AG09319 (cell line): Measurements from ENCODE around the gene SMARCE1.

ENCODE experiments used
- DNase-seq: peaks from one replicate; pipeline ENCODE4 v3.0.0-alpha.2; 2010; ENCODE audit warnings: low read depth; ENCODE audit errors: extremely low read depth
- TF ChIP-seq, protein P1 (sequence below): IDR thresholded peaks from 2 replicates; pipeline ENCODE4 v1.5.1; 2011; ENCODE audit warnings: low read depth, mild to moderate bottlenecking, inconsistent platforms, low read length, moderate library complexity

SMARCE1 gene

DNA sequence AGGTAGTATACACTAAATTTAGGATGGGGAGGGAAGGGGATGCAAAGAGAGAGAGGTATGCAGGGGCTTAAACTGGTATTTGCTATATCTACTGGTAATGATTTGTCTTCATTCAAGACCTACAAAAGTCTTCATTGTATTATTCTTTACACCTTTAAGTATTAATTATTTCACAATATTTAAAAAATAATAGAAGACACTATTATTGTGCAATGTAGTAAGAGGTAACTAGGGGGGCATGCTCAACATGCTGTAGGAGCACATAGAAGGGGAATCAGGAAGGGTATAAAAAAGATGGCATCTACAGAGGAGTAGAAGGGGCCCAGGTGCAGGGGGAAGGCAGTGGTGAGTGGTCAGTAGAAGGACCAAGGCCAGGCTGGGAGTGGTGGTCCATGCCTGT is 67.5 kb downstream of the SMARCE1 start:
- DNase-seq: no peak
- TF ChIP-seq, protein P1, sequence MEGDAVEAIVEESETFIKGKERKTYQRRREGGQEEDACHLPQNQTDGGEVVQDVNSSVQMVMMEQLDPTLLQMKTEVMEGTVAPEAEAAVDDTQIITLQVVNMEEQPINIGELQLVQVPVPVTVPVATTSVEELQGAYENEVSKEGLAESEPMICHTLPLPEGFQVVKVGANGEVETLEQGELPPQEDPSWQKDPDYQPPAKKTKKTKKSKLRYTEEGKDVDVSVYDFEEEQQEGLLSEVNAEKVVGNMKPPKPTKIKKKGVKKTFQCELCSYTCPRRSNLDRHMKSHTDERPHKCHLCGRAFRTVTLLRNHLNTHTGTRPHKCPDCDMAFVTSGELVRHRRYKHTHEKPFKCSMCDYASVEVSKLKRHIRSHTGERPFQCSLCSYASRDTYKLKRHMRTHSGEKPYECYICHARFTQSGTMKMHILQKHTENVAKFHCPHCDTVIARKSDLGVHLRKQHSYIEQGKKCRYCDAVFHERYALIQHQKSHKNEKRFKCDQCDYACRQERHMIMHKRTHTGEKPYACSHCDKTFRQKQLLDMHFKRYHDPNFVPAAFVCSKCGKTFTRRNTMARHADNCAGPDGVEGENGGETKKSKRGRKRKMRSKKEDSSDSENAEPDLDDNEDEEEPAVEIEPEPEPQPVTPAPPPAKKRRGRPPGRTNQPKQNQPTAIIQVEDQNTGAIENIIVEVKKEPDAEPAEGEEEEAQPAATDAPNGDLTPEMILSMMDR: no peak

DNA sequence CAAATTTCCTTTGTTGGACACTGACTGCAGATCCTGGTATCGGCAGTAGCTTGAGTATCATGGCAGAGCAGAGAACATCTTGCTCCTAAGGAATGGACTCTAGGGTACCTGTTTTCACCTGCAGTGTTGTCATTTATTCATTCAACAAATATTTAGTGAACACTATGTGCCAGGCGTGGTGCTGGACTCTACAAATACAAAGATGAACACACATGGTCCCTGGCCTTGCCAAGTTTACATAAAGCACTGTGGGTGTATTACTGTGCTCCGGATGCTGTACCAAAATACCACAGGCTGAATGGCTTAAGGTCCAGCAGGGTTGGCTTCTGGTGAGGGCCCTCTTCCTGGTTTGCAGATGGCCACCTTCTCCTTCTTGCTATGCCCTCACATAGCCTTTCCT is 68.1 kb downstream of the SMARCE1 start:
- TF ChIP-seq, protein P1: no peak
- no peak for DNase-seq

DNA sequence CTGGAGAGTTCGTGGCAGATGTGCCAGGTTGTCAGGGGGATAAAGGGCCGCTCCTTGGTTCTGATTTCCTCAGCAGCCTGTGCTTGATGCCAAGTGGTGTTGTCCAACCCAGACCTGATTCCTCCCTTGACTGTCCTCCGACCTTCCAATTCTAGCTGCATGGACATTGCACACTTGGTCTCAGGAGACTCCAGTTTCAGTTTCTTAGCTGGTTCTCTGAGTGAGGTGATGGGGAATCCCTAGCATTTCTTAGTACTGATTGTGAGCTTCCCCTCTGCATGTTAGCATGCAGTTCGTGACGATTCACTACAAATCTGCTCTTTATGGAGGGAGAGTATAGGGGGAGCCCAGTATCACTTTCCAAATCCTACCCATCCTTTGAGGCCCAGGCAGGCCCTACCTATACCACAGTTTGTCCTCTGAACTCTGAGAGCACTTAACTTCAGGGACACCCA is 70.0 kb downstream of the SMARCE1 start:
- TF ChIP-seq, protein P1: no peak

DNA sequence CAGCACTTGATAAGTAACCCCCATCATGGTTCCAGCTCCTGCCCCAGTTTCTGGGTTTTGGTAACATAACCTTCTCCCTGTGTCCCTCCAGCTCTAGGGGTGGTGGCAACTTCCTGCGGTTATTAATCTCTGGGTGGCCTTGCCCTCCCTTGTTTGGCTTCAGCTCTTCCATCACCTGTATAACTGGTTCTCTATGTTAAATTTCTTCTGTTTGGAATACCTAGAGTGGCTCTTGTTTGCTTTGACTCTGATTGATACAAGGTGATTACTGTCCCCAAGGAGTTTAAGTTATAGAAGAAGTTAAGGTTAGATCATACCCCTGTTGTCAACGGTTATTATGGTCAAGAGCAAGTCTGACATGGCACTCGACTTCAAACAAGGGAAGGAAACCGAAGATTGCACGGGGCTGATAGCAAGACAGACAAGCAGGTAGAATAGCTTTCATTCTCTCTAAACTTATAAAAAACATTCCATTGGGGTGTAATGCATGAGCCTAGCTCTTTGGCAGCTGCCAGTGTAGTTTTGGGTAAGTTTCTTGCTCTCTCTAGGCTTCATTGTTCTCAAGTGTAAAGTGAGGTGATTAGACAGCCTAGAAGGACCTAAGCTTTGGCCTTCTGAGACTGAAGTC is 71.4 kb downstream of the SMARCE1 start:
- TF ChIP-seq, protein P1: no peak
- no peak for DNase-seq

More for the DNA sequence above, 70.0 kb downstream of the SMARCE1 start:
- no peak for DNase-seq
